Measurements from ENCODE around the gene CRYBB2.
"Not testable (repeated sequence)": the region's sequence is repeated elsewhere in the genome, so short reads cannot be mapped to it uniquely, and the experiment has no call there.

The CRYBB2 gene

GRCh38 chr22:25208328-25208727, 11.1 kb upstream of the CRYBB2 start:
- no peak overlapping the region for H3K4me2 ChIP-seq
- peaks cover 7% of the 10 kb centered on the region for H3K4me1 ChIP-seq
- no peak overlapping the region for H3K4me3 ChIP-seq
- no peaks in the 10 kb centered on the region for H4K20me1 ChIP-seq
- no peaks in the 10 kb centered on the region for H3K36me3 ChIP-seq
- TF ChIP-seq Cebpa-rat (IDR thresholded peaks at IDR 0.05): no peak
- H3K9ac ChIP-seq: no peak overlapping the region
- no peaks in the 10 kb centered on the region for H3K27me3 ChIP-seq
- H3K9me3 ChIP-seq: no peaks in the 10 kb centered on the region
- H3K27ac ChIP-seq: no peak overlapping the region

GRCh38 chr22:25208743-25209505, 10.5 kb upstream of the CRYBB2 start:
- no peak overlapping the region for H3K4me2 ChIP-seq
- TF ChIP-seq Cebpa-rat (IDR thresholded peaks at IDR 0.05): no peak
- H4K20me1 ChIP-seq: no peaks in the 10 kb centered on the region

DNA sequence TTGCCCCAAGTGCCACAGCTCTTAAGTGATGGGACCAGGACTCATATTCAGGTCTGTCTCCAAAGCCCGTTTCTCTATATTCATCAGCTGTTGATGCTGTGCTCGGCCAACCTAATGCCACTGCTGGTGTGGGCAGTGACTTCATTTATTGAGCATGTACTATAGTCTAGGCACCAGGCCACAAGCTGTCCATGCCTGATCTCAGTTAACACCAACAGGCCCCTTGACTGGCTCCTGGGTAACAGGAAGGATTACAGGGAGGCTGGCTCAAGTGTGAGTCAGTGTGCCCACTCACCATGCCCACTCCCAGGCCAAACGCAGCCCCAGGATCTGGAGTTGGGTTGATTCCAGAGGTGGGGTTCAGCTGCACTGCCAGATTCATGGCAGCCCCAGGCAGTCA, 8.6 kb upstream of the CRYBB2 start:
- no peak overlapping the region for H3K27ac ChIP-seq
- no peak overlapping the region for H3K4me3 ChIP-seq
- H3K36me3 ChIP-seq: no peaks in the 10 kb centered on the region
- no peak for TF ChIP-seq Cebpa-rat (IDR thresholded peaks at IDR 0.05)
- no peak overlapping the region for H3K9ac ChIP-seq
- peaks cover 11% of the 10 kb centered on the region for H3K9me3 ChIP-seq
- H4K20me1 ChIP-seq: no peaks in the 10 kb centered on the region
- no peaks in the 10 kb centered on the region for H3K27me3 ChIP-seq
- no peak overlapping the region for H3K4me2 ChIP-seq
- peaks cover 7% of the 10 kb centered on the region for H3K4me1 ChIP-seq

More at GRCh38 chr22:25208743-25209505, 10.5 kb upstream of the CRYBB2 start:
- no peak overlapping the region for H3K4me3 ChIP-seq
- peaks cover 7% of the 10 kb centered on the region for H3K4me1 ChIP-seq
- no peaks in the 10 kb centered on the region for H3K27me3 ChIP-seq
- no peak overlapping the region for H3K27ac ChIP-seq
- no peak overlapping the region for H3K9ac ChIP-seq
- H3K36me3 ChIP-seq: no peaks in the 10 kb centered on the region
- no peaks in the 10 kb centered on the region for H3K9me3 ChIP-seq

- H3K36me3 ChIP-seq: no peaks in the 10 kb centered on the region
- H3K9ac ChIP-seq: no peak overlapping the region
- no peak overlapping the region for H3K27ac ChIP-seq
- no peaks in the 10 kb centered on the region for H3K27me3 ChIP-seq
- TF ChIP-seq Cebpa-rat (IDR thresholded peaks at IDR 0.05): no peak
- no peak overlapping the region for H3K4me3 ChIP-seq
- H3K9me3 ChIP-seq: peaks cover 11% of the 10 kb centered on the region
- H4K20me1 ChIP-seq: no peaks in the 10 kb centered on the region
- H3K4me1 ChIP-seq: peaks cover 7% of the 10 kb centered on the region
- H3K4me2 ChIP-seq: peak overlapping the region; percentile 43
Observed at GRCh38 chr22:25212337-25212736, 7.1 kb upstream of the CRYBB2 start.

GRCh38 chr22:25213221-25213620, 6.2 kb upstream of the CRYBB2 start:
- H3K9ac ChIP-seq: no peak overlapping the region
- H3K9me3 ChIP-seq: peaks cover 11% of the 10 kb centered on the region
- no peaks in the 10 kb centered on the region for H3K36me3 ChIP-seq

DNA sequence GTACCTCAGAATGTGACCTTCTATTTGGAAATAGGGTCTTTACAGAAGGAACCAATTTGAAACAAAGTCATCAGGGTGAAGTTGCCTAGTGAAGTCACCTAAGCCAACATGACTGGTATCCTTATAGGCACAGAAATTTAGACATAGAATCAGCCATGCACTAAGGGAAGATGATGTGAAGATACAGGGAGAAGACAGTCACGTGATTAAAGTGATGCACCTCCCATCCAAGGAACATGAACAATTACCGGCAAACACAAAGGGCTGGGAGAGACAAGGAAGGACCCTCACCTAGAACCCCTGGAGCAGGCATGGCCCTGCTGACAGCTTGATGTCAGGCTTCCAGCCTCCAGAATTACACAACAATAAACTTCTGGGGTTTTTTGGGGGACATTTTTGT, 3.2 kb upstream of the CRYBB2 start:
- Histone ChIP-seq H3K9me3 (peaks cover 11% of the 10 kb centered on the region), H3K27me3 (no peaks in the 10 kb centered on the region), H3K4me2 (no peak overlapping the region), H3K4me1 (peaks cover 16% of the 10 kb centered on the region), H3K9ac (no peak overlapping the region), H4K20me1 (no peaks in the 10 kb centered on the region), H3K36me3 (no peaks in the 10 kb centered on the region), H3K4me3 (no peak overlapping the region), H3K27ac (no peak overlapping the region)
- TF ChIP-seq Cebpa-rat (IDR thresholded peaks at IDR 0.05): no peak

More at GRCh38 chr22:25213221-25213620, 6.2 kb upstream of the CRYBB2 start:
- no peaks in the 10 kb centered on the region for H4K20me1 ChIP-seq
- H3K4me1 ChIP-seq: peaks cover 7% of the 10 kb centered on the region
- H3K4me3 ChIP-seq: no peak overlapping the region
- H3K27me3 ChIP-seq: no peaks in the 10 kb centered on the region
- H3K27ac ChIP-seq: no peak overlapping the region
- TF ChIP-seq Cebpa-rat (IDR thresholded peaks at IDR 0.05): no peak
- no peak overlapping the region for H3K4me2 ChIP-seq

GRCh38 chr22:25219948-25220442, 556 bp downstream of the CRYBB2 start:
- Histone ChIP-seq H3K4me2 (peak overlapping the region; percentile 21; the same call in 1 of the 2 replicates), H3K36me3 (no peaks in the 10 kb centered on the region), H3K9me3 (peaks cover 9% of the 10 kb centered on the region), H4K20me1 (no peaks in the 10 kb centered on the region), H3K27ac (no peak overlapping the region), H3K4me3 (no peak overlapping the region), H3K27me3 (no peaks in the 10 kb centered on the region), H3K9ac (no peak overlapping the region), H3K4me1 (peaks cover 9% of the 10 kb centered on the region; the same call in 1 of the 2 replicates)
- TF ChIP-seq Cebpa-rat (IDR thresholded peaks at IDR 0.05): no peak

DNA sequence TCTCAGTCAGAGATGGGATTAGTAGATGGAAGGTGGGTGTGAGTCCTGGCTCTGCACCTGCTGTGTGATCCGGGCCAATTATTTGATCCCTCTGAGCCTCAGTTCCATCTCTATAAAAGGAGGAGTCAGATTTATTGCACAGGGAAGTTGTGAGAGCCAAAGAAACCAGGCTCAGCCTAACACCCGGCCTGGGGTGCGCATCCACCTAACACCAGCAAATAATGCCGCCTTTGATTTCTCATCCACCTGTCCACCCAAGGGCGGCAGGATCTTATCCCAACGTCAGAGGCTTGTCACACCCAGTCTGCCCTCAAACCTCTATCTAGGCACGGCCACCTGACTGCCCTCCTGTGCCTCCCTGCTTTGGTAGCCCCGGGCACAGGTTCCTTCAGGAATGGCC, 2.4 kb downstream of the CRYBB2 start:
- H3K9me3 ChIP-seq: no peaks in the 10 kb centered on the region
- H3K4me2 ChIP-seq: no peak overlapping the region
- H3K4me3 ChIP-seq: no peak overlapping the region
- no peaks in the 10 kb centered on the region for H3K27me3 ChIP-seq
- H3K4me1 ChIP-seq: peaks cover 9% of the 10 kb centered on the region; the same call in 1 of the 2 replicates
- no peaks in the 10 kb centered on the region for H3K36me3 ChIP-seq
- H4K20me1 ChIP-seq: no peaks in the 10 kb centered on the region
- no peak for TF ChIP-seq Cebpa-rat (IDR thresholded peaks at IDR 0.05)
- H3K9ac ChIP-seq: no peak overlapping the region
- no peak overlapping the region for H3K27ac ChIP-seq

DNA sequence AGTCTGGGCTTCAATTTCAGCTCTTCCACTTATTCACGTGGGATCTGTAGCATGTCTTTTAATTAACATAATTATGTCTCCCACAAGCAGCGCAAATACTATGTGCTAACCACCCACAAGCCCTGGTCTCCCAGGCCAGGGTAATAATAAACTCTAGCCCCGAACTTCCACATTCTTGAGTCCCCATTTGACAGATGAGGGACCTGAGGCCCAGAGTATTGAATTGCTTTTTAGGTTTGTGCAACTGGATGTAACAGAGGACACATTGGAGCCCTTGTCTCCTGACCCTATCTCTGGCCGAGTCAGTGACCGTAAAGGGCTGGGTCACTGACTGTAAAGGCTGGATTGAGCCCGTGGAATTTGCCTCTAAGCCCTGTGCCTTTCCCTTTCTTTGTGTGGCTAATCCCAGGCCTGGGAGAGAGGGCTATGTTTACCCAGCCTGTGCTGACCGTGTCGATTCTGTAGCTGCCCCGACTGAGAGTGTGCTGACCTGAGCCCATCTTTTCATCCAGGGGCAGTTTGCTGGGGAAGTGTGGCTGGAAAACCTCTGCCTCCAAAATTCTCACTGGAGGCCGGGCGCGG, 3.9 kb downstream of the CRYBB2 start:
- Histone ChIP-seq H3K9ac (no peak overlapping the region), H3K4me3 (no peak overlapping the region), H3K4me2 (no peak overlapping the region), H3K9me3 (no peaks in the 10 kb centered on the region), H3K4me1 (peaks cover 9% of the 10 kb centered on the region; the same call in 1 of the 2 replicates), H3K36me3 (no peaks in the 10 kb centered on the region), H3K27ac (no peak overlapping the region), H3K27me3 (no peaks in the 10 kb centered on the region), H4K20me1 (no peaks in the 10 kb centered on the region)
- TF ChIP-seq Cebpa-rat (IDR thresholded peaks at IDR 0.05): no peak

DNA sequence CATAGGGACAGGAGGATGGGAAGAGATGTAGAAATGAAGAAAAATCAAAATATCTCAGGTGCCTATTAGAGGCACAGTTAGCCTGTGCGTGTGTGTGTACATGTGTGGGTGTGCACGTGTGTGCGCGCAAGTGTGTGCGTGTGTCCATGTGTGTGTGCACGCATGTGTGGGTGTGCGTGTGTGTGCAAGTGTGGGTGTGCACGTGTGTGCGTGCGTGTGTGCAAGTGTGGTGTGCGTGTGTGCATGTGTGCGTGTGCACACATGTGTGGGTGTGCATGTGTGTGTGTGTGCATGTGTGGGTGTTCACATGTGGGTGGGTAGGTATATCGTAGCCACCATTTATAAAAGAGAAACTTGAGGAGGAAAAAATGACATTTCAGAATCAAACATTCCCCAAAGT, 9.4 kb downstream of the CRYBB2 start:
- Histone ChIP-seq H3K27me3 (no peaks in the 10 kb centered on the region), H3K36me3 (no peaks in the 10 kb centered on the region), H3K4me2 (no peak overlapping the region), H3K9me3 (no peaks in the 10 kb centered on the region), H3K9ac (no peak overlapping the region), H3K4me3 (no peak overlapping the region), H3K27ac (no peak overlapping the region), H3K4me1 (no peaks in the 10 kb centered on the region), H4K20me1 (no peaks in the 10 kb centered on the region)
- TF ChIP-seq Cebpa-rat (IDR thresholded peaks at IDR 0.05): no peak

- not testable (repeated sequence) for H3K9me3 ChIP-seq, H3K4me1 ChIP-seq, H4K20me1 ChIP-seq, H3K4me3 ChIP-seq, H3K4me2 ChIP-seq, H3K36me3 ChIP-seq, H3K27ac ChIP-seq, H3K9ac ChIP-seq, H3K27me3 ChIP-seq
Observed at GRCh38 chr22:25230760-25231159, 11.3 kb downstream of the CRYBB2 start.
